Endothelial cell of coronary artery (primary cell): Measurements from ENCODE around the gene TXNIP. TPM values are rescaled to one million over a fixed set of nuclear protein-coding genes. Genes with fewer than 3 reads are reported as not detected.

Experiments
- total RNA-seq: library from RNA; depleted of rRNA; stranded (reverse); fragments of >200 nt; gene quantifications from 2 replicates; pipeline ENCODE4 v1.2.3, GENCODE V29; 2014

Gene TXNIP, protein sequence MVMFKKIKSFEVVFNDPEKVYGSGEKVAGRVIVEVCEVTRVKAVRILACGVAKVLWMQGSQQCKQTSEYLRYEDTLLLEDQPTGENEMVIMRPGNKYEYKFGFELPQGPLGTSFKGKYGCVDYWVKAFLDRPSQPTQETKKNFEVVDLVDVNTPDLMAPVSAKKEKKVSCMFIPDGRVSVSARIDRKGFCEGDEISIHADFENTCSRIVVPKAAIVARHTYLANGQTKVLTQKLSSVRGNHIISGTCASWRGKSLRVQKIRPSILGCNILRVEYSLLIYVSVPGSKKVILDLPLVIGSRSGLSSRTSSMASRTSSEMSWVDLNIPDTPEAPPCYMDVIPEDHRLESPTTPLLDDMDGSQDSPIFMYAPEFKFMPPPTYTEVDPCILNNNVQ
- total RNA-seq: 30.4 and 109 TPM in 2 replicates

DNA sequence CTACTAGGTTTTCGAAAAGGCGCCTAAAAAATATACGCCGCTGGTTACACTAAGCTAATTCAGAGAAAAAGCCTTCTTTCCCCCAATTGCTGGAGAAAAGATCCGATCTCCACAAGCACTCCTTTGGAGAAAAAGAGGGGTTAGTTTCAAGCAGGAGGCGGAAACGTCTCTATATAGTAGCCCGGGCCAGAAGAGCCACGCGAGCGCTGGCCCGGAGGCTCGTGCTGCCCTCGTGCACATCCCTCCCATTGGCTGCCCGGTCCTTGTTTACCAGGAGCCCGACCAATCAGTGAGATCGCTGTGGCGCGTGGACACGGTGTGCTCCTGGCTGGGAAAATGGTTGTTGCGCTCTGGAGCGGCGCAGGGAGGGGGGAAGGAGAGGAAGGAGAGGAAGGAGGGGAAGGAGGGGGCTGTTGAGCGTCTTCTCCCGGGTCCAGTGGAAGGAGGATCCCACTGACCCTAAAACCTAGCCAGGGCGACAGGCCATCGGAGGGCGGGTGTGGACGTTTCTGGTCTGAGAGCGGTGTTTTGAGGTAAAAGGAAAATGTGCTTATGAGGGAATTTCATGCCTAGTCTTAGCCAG, at the start of gene TXNIP:
TXNIP (minus strand) TSS at position 147 of the 583 bp plus-strand sequence. CDS start 313 bp downstream, outside the sequence.

DNA sequence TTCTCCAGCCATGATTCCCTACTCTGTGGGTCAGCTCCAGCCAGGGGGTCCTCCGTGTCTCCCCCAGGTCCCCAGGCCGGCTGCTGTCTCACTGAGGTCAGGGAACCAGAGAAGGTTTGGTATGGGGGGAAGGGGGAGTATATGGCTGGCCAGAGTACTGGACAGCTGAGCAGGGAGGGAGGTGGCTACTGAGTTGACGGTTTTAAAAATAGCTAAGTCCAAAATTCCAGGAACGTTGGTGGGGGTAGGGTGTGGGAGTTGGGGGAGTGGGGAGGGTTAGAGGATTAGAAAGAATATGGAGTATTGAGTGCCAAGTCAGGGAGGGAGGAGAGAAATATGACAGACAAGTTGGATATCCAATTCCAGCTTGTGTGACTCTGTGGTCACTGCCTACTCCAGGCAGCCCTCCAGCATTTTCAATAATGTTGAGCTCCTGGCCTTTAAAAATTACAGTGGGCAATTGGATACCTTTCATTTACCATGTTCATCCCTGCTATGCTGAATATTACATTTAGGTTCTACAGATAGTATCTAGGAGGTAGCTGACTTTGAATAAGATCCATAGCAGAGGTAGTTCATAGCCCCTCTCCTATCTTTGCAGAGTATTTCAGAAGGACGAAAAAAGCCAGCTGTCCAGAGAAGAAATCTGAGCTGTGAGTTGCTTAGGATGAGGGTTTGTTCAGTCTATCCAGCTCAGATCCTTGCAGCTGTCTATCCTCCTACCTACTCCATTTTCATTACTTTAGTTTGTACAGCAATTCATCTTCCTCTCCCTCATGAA, 25.4 kb upstream of the TXNIP start, which contains the start of gene HJV:
HJV (minus strand) TSS at position 114 of the 781 bp plus-strand sequence. CDS start 1,504 bp downstream, outside the sequence.

DNA sequence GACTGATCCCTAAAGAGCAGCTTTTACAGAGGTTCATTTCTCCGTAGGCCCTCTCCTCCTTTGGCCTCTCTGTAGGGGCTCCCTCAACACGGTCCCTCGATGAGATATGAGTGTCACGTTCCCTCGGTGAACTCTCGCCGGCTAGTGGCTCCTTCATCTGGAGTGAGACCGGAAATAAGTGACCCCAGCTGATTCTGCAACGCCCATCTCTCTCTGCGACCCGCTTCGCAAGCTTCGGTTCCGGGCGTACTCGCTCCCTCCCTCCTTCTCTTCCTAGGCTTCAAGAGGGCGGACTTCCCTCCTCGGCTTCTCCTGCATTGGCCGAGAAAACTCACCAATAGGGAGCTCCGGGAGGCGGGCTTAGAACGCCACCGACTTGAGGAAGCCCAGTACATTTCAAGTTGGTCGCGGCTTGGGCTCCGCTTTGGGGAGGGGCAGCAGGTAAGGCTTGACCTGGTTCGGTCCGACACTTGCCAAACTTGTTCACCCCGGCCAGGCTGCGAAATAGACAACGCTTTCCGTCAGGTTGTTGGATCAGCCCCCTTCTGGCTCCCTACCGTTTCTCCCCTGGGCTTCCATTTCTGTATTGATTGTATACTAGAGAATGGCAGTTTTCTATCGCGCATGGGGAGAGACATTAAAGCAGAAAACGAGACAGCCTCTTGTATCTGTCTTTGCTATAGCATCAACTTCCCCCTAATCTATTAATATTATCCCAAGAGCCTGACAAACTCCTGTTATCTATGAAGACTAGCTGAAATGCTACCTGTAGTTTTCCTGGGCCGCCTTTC, 31.9 kb downstream of the TXNIP start, which contains the start of the genes ANKRD34A and POLR3GL:
ANKRD34A (minus strand) TSS at position 248 of the 791 bp plus-strand sequence. CDS start 2,816 bp downstream, outside the sequence.
POLR3GL (plus strand) TSS at position 363 of the 791 bp plus-strand sequence. CDS start 10,176 bp downstream, outside the sequence.

DNA sequence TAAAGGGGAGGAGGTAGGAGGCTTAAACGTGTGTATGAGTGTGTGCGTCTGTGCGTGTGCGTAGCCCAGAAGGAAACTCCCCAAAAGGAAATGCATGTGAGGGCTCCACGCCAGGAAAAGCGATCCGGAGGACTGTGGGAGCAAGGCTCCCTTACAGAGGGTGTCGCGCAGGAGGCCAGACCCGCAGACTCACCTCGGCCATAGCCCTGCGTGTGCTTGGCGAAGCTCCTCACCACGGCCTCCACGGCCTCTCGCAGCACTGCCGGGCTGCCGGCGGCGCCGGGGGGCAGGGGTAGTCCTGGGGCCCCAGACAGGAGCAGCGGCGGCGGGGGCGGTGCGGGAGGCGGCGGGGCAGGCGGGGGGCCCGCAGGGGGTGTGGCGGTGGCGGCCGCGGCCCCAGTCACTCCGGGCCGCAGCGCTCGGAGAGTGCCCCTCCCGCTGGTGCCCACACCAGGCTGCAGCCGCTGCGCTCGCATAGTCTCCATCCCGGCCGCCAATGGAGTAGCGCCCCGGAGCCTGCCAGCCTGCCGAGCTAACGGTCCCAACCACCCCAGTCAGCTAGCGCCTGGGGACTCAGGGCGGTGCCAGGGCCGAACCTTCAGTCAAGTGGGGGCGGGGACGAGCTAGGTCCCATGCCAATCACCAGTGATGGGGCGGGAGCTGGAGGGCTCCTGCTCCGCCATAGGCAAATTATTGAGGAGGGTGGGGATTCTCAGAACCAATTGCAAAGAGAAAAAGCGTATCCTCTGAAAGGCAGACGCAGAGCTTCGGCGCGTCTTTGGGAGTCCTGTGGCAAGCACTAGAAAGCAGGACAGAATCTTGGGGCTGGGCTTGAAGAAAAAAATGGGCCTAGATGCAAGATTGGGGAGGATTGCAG, 38.7 kb downstream of the TXNIP start, which contains the start of gene LIX1L:
LIX1L (minus strand) TSS at position 575 of the 877 bp plus-strand sequence; CDS start at position 485, 90 bp downstream.

Other genes starting within 250 kb of the TXNIP start
- 12.8 and 13.4 TPM in 2 replicates for gene RNF115, start 172.5 kb downstream of the TXNIP start, total RNA-seq
- gene POLR3C, start 172.4 kb downstream of the TXNIP start, total RNA-seq: 26.2 and 27.8 TPM in 2 replicates
- 1.2 and 2.0 TPM in 2 replicates for gene NUDT17, start 150.9 kb downstream of the TXNIP start, total RNA-seq
- 5.7 and 9.4 TPM in 2 replicates for gene PIAS3, start 137.5 kb downstream of the TXNIP start, total RNA-seq
- gene ANKRD35, start 110.7 kb downstream of the TXNIP start, total RNA-seq: 0.28 and 0.81 TPM in 2 replicates
- gene ITGA10, start 86.5 kb downstream of the TXNIP start, total RNA-seq: 27.6 and 32.7 TPM in 2 replicates
- gene PEX11B, start 77.9 kb downstream of the TXNIP start, total RNA-seq: 24.5 and 25.9 TPM in 2 replicates
- 153 and 236 TPM in 2 replicates for gene RBM8A, start 69.1 kb downstream of the TXNIP start, total RNA-seq
- gene LIX1L, start 38.6 kb downstream of the TXNIP start, total RNA-seq: 18.5 and 18.7 TPM in 2 replicates
- gene ANKRD34A, start 32.0 kb downstream of the TXNIP start, total RNA-seq: 0.27 and 0.28 TPM in 2 replicates
- gene POLR3GL, start 31.9 kb downstream of the TXNIP start, total RNA-seq: 11.2 and 13.2 TPM in 2 replicates
- not detected in 2 replicates for gene HJV, start 25.2 kb upstream of the TXNIP start, total RNA-seq
- 0.81 and 1.5 TPM in 2 replicates for gene NBPF10, start 148.2 kb upstream of the TXNIP start, total RNA-seq
- 19.9 and 30.3 TPM in 2 replicates for gene NOTCH2NLA, start 232.4 kb upstream of the TXNIP start, total RNA-seq